HepG2 (cell line): ENCODE results near the gene STK17A. TPM values are rescaled to one million over a fixed set of nuclear protein-coding genes. Genes with fewer than 3 reads are reported as not detected.

Experiments used
- ATAC-seq: fragments of 200-7000 bp; cut with Tn5 transposase; 3 replicates; pipeline ENCODE4 v1.9.1; 2020; ENCODE audit warnings: mild to moderate bottlenecking, moderate library complexity
- BruUV-seq: library from RNA; stranded (reverse); fragments of 400-500 nt; replicated peaks from 2 replicates; lab custom pipeline; 2021; lab: Mats Ljungman, UMichigan
- CTCF ChIA-PET: fragments of 300-600 bp; formaldehyde crosslinking; extraction: SDS; loops from one replicate; lab custom pipeline; 2021; ENCODE audit warnings: low total read pairs, inconsistent platforms, low intra/inter-chr PET ratio; lab: Yijun Ruan, JAX
- POLR2A ChIA-PET: fragments of 350-600 bp; sonication (Branson Sonifier 250); formaldehyde crosslinking; loops from one replicate; lab custom pipeline; 2020; ENCODE audit warnings: antibody characterized with exemption, inconsistent platforms; lab: Yijun Ruan, JAX
- DNase-seq: peaks from one replicate; pipeline ENCODE4 v3.0.0-alpha.2; 2015; ENCODE audit warnings: low spot score
- FAIRE-seq: peaks from 3 replicates; lab custom pipeline; 2011; peaks lifted over from hg19 to GRCh38; lab: Jason Lieb, UNC
- H2AFZ ChIP-seq: one replicate; pipeline ENCODE4 v1.6.1; 2011; ENCODE audit warnings: low read length, inconsistent platforms
- H3K27ac ChIP-seq: fragments of 300-600 bp; 3 replicates; pipeline ENCODE4 v1.8.0; 2011; ENCODE audit warnings: mixed run types, mild to moderate bottlenecking, mixed read lengths, low read length, inconsistent platforms; ENCODE audit not compliant: insufficient read depth; ENCODE audit errors: extremely low read length
- H3K27me3 ChIP-seq, 2 experiments: fragments of 200-600 bp in 1 of 2; 2 replicates in 1 of 2; 3 replicates in 1 of 2; pipeline versions ENCODE4 v1.6.0 to v1.8.0; 2011; ENCODE audit warnings: low read length in 2 of 2, mild to moderate bottlenecking in 2 of 2, moderate library complexity in 2 of 2, inconsistent platforms in 1 of 2; ENCODE audit not compliant: insufficient read depth in 2 of 2, control insufficient read depth in 1 of 2
- H3K36me3 ChIP-seq, 2 experiments: fragments of 200-600 bp in 1 of 2; replicated peaks in 1 of 2; 2 replicates in 1 of 2; 3 replicates in 1 of 2; pipeline versions ENCODE4 v1.5.1 to v1.8.0; 2011; ENCODE audit warnings: low read length in 2 of 2, inconsistent platforms in 1 of 2; ENCODE audit not compliant: insufficient read depth in 2 of 2, control insufficient read depth in 1 of 2
- H3K4me1 ChIP-seq: 2 replicates; pipeline ENCODE4 v1.5.1; 2012; ENCODE audit warnings: low read length, inconsistent platforms; ENCODE audit not compliant: insufficient read depth
- H3K4me2 ChIP-seq: 2 replicates; pipeline ENCODE4 v1.6.0; 2011; ENCODE audit warnings: low read depth, low read length, inconsistent platforms
- H3K4me3 ChIP-seq, 3 experiments: fragments of 200-600 bp in 1 of 3; sonication (generic), shearing (Covaris generic) in 1 of 3; replicated peaks in 1 of 3; 2 replicates each; pipeline ENCODE4 v1.5.1; 2011 to 2016; ENCODE audit warnings: low read length in 3 of 3, inconsistent platforms in 2 of 3, low read depth in 2 of 3, mild to moderate bottlenecking in 2 of 3, control low read depth in 1 of 3, mixed read lengths in 1 of 3; ENCODE audit not compliant: insufficient read depth in 1 of 3
- H3K79me2 ChIP-seq: one replicate; pipeline ENCODE4 v1.6.1; 2011; ENCODE audit warnings: low read length, inconsistent platforms; ENCODE audit not compliant: insufficient read depth
- H3K9ac ChIP-seq: 2 replicates; pipeline ENCODE4 v1.6.0; 2011; ENCODE audit warnings: mild to moderate bottlenecking, low read depth, low read length, inconsistent platforms; ENCODE audit not compliant: insufficient read depth
- H3K9me3 ChIP-seq: 2 replicates; pipeline ENCODE4 v1.5.1; 2012; ENCODE audit warnings: mild to moderate bottlenecking, low read length
- H4K20me1 ChIP-seq: 2 replicates; pipeline ENCODE4 v1.6.0; 2011; ENCODE audit warnings: inconsistent platforms, mild to moderate bottlenecking, low read length, moderate library complexity; ENCODE audit not compliant: insufficient read depth
- DMAP1 ChIP-seq: IDR thresholded peaks from 2 replicates; pipeline ENCODE4 v1.6.1; 2016
- GABPB1 ChIP-seq: IDR thresholded peaks from 2 replicates; pipeline ENCODE4 v1.6.1; 2016; ENCODE audit warnings: mild to moderate bottlenecking, missing genetic modification reagents, moderate library complexity, missing compliant biosample characterization
- HNRNPL ChIP-seq: fragments of 200-400 bp; formaldehyde crosslinking; IDR thresholded peaks from 2 replicates; pipeline ENCODE4 v1.6.1; 2017; ENCODE audit warnings: mild to moderate bottlenecking, low read depth, low read length
- KDM5B ChIP-seq: sonication (generic); formaldehyde crosslinking; IDR thresholded peaks from 2 replicates; pipeline ENCODE4 v1.4.0; 2020; ENCODE audit warnings: missing genetic modification reagents, mild to moderate bottlenecking, borderline replicate concordance
- MAFG ChIP-seq: sonication (generic); formaldehyde crosslinking; IDR thresholded peaks from 2 replicates; pipeline ENCODE4 v1.5.1; 2020; ENCODE audit warnings: mild to moderate bottlenecking, missing genetic modification reagents
- NONO ChIP-seq, 2 experiments: fragments of 450-650 bp in 1 of 2; sonication (generic) in 1 of 2; formaldehyde crosslinking in 1 of 2; IDR thresholded peaks in 1 of 2; conservative IDR thresholded peaks in 1 of 2; 2 replicates each; pipeline versions ENCODE4 v1.6.1 to v1.8.0; 2017 to 2022; ENCODE audit warnings: mild to moderate bottlenecking in 1 of 2, missing genetic modification reagents in 1 of 2, moderate library complexity in 1 of 2
- ZFP36 ChIP-seq: fragments of 150-350 bp; IDR thresholded peaks from 2 replicates; pipeline ENCODE4 v1.6.1; 2018; ENCODE audit warnings: borderline replicate concordance, low read length, low read depth; ENCODE audit not compliant: partially characterized antibody
- ZFP62 ChIP-seq: sonication (generic); formaldehyde crosslinking; IDR thresholded peaks from 2 replicates; pipeline ENCODE4 v1.4.0; 2020; ENCODE audit warnings: missing genetic modification reagents
- ZKSCAN1 ChIP-seq: fragments of 150-350 bp; IDR thresholded peaks from 2 replicates; pipeline ENCODE4 v1.6.1; 2014; ENCODE audit warnings: low read length
- ZNF451 ChIP-seq: sonication (generic); formaldehyde crosslinking; IDR thresholded peaks from 2 replicates; pipeline ENCODE4 v1.5.0; 2020; ENCODE audit warnings: mild to moderate bottlenecking, missing genetic modification reagents
- ZNF816 ChIP-seq: sonication (generic); formaldehyde crosslinking; IDR thresholded peaks from 2 replicates; pipeline ENCODE4 v1.8.0; 2022; ENCODE audit warnings: missing genetic modification reagents, mild to moderate bottlenecking, borderline replicate concordance
- ZNF850 ChIP-seq: sonication (generic); formaldehyde crosslinking; conservative IDR thresholded peaks from 2 replicates; pipeline ENCODE4 v1.9.0; 2021; ENCODE audit warnings: mild to moderate bottlenecking, missing genetic modification reagents
- ZNF883 ChIP-seq: sonication (generic); formaldehyde crosslinking; IDR thresholded peaks from 2 replicates; pipeline ENCODE4 v1.5.1; 2020; ENCODE audit warnings: mild to moderate bottlenecking, missing genetic modification reagents; ENCODE audit errors: not compliant biosample characterization
- ZNF891 ChIP-seq: sonication (generic); formaldehyde crosslinking; IDR thresholded peaks from 2 replicates; pipeline ENCODE4 v1.5.0; 2020; ENCODE audit warnings: mild to moderate bottlenecking, missing genetic modification reagents
- WGBS: methylation state at CpG from one replicate; pipeline ENCODE4 v1.1.6; 2017; ENCODE audit warnings: low lambda C conversion rate; 5-methylcytosine and 5-hydroxymethylcytosine counted together
- in situ Hi-C: cut with HindIII; loops from 2 replicates; pipeline ENCODE4 v1.10.0; 2017; ENCODE audit warnings: low pct_unique_long_range_greater_than_20kb; ENCODE audit not compliant: extremely low pct_ligation_motif_present
- intact Hi-C: fragments of 100-400 bp; cut with micrococcal nuclease; formaldehyde crosslinking; loops from one replicate; pipeline ENCODE4 v1.10.0; 2022; ENCODE audit not compliant: unreplicated experiment
- polyA plus RNA-seq, 8 experiments: library from polyadenylated mRNA; depleted of rRNA in 3 of 8; stranded (reverse) in 7 of 8; unstranded in 1 of 8; fragments of >200 nt; fragmentation: Illumina TruSeq in 4 of 8; extraction: Trizol in 4 of 8; gene quantifications; 2 replicates each; pipeline versions ENCODE4 v1.2.1 to v1.2.3, GENCODE V29; 2011 to 2016; ENCODE audit warnings: low read depth in 4 of 8, missing spikeins in 1 of 8, mixed read lengths in 1 of 8; ENCODE audit not compliant: insufficient read depth in 1 of 8
- total RNA-seq, 5 experiments: library from RNA; depleted of rRNA; stranded (reverse); fragments of >200 nt; fragmentation: Illumina TruSeq; extraction: Trizol; gene quantifications; 2 replicates each; pipeline ENCODE4 v1.2.3, GENCODE V29; 2016; ENCODE audit warnings: low read depth in 1 of 5
- TF ChIP-seq, protein P1 (sequence below): sonication (generic); formaldehyde crosslinking; IDR thresholded peaks from 2 replicates; pipeline ENCODE4 v1.4.0; 2020; ENCODE audit warnings: missing genetic modification reagents
- TF ChIP-seq, protein P2 (sequence below): sonication (generic); formaldehyde crosslinking; IDR thresholded peaks from 2 replicates; pipeline ENCODE4 v1.4.0; 2020; ENCODE audit warnings: missing genetic modification reagents
- TF ChIP-seq, protein P3 (sequence below): sonication (generic); formaldehyde crosslinking; IDR thresholded peaks from 2 replicates; pipeline ENCODE4 v1.5.0; 2020; ENCODE audit warnings: mild to moderate bottlenecking, low read depth, missing genetic modification reagents, borderline replicate concordance
- TF ChIP-seq, protein P4 (sequence below): sonication (generic); formaldehyde crosslinking; IDR thresholded peaks from 2 replicates; pipeline ENCODE4 v1.8.1; 2023; ENCODE audit warnings: missing genetic modification reagents, inconsistent platforms, borderline replicate concordance
- TF ChIP-seq, protein P5 (sequence below): IDR thresholded peaks from 2 replicates; pipeline ENCODE4 v1.6.1; 2012; ENCODE audit warnings: low read depth, low read length, improper control_type of control experiment

STK17A gene
- total and polyA plus RNA-seq, 2 of the 13 experiments (the other 11 are each of a cell fraction or from before 2014, with no cell fraction given): 18.6 to 24.3 TPM

DNA sequence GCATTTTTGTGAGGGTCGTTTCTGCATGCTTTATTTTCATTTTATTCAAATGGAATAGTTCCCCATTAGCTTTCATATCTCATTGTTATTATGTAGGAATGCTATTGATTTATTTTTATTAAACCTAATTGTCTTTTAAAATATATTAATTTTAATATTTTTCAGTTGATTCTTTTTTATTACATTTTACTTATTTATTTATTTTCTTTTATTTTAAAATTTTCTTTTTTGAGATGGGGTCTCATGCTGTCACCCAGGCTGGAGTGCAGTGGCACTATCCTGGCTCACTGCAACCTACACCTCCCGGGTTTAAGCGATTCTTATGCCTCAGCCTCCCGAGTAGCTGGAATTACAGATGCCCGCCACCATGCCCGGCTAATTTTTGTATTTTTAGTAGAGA is 7.4 kb upstream of the STK17A start (continued):
- TF ChIP-seq, protein P1, sequence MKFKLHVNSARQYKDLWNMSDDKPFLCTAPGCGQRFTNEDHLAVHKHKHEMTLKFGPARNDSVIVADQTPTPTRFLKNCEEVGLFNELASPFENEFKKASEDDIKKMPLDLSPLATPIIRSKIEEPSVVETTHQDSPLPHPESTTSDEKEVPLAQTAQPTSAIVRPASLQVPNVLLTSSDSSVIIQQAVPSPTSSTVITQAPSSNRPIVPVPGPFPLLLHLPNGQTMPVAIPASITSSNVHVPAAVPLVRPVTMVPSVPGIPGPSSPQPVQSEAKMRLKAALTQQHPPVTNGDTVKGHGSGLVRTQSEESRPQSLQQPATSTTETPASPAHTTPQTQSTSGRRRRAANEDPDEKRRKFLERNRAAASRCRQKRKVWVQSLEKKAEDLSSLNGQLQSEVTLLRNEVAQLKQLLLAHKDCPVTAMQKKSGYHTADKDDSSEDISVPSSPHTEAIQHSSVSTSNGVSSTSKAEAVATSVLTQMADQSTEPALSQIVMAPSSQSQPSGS: no peak

DNA sequence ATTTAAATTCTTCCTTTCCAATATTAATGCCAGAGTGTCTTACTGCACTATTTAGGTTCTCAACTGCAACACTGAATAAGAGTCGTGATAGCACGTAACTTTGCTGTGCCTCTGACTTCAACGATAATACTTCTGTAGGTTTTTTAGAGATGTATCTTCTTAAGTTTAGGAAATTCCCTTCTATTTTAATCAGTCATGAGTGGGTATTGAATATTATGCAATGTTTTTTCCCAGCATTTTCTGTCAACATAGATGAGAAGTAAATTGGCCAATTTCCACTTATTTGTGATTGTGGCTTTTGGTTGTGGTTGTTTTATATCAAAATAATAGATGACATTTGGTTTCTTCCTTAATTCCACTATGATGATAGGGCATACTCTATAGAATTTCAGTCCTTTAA is 6.7 kb upstream of the STK17A start:
- in situ Hi-C loops: no loop called here
- FAIRE-seq (no peak), DNase-seq (no peak), ATAC-seq (no peak)
- H3K9me3 ChIP-seq: no peaks in the 10 kb centered on the region
- no peaks in the 10 kb centered on the region for H3K36me3 ChIP-seq
- no TSS peak for BruUV-seq
- peaks cover 13% of the 10 kb centered on the region for H3K4me1 ChIP-seq
- POLR2A ChIA-PET: no interaction called here
- CTCF ChIA-PET: no interaction called here
- no peak for TF ChIP-seq ZNF816
- TF ChIP-seq, protein P2, sequence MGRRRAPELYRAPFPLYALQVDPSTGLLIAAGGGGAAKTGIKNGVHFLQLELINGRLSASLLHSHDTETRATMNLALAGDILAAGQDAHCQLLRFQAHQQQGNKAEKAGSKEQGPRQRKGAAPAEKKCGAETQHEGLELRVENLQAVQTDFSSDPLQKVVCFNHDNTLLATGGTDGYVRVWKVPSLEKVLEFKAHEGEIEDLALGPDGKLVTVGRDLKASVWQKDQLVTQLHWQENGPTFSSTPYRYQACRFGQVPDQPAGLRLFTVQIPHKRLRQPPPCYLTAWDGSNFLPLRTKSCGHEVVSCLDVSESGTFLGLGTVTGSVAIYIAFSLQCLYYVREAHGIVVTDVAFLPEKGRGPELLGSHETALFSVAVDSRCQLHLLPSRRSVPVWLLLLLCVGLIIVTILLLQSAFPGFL (CRISPR knock-in tag): no peak
- TF ChIP-seq, protein P3, sequence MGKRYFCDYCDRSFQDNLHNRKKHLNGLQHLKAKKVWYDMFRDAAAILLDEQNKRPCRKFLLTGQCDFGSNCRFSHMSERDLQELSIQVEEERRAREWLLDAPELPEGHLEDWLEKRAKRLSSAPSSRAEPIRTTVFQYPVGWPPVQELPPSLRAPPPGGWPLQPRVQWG: no peak
- TF ChIP-seq NONO (IDR thresholded peaks at IDR 0.05): no peak
- no peak for TF ChIP-seq NONO (CRISPR knock-in tag; conservative IDR thresholded peaks at IDR 0.05)
- no peak for TF ChIP-seq ZNF891 (CRISPR knock-in tag)
- no peak for TF ChIP-seq ZFP62
- TF ChIP-seq ZFP36: no peak
- no peak for TF ChIP-seq DMAP1 (CRISPR knock-in tag)
- TF ChIP-seq, protein P4, sequence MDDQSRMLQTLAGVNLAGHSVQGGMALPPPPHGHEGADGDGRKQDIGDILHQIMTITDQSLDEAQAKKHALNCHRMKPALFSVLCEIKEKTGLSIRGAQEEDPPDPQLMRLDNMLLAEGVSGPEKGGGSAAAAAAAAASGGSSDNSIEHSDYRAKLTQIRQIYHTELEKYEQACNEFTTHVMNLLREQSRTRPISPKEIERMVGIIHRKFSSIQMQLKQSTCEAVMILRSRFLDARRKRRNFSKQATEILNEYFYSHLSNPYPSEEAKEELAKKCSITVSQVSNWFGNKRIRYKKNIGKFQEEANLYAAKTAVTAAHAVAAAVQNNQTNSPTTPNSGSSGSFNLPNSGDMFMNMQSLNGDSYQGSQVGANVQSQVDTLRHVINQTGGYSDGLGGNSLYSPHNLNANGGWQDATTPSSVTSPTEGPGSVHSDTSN: no peak
- TF ChIP-seq MAFG: no peak
- no peak for TF ChIP-seq ZNF883 (CRISPR knock-in tag)
- no peak for TF ChIP-seq KDM5B (CRISPR knock-in tag)
- TF ChIP-seq, protein P5, sequence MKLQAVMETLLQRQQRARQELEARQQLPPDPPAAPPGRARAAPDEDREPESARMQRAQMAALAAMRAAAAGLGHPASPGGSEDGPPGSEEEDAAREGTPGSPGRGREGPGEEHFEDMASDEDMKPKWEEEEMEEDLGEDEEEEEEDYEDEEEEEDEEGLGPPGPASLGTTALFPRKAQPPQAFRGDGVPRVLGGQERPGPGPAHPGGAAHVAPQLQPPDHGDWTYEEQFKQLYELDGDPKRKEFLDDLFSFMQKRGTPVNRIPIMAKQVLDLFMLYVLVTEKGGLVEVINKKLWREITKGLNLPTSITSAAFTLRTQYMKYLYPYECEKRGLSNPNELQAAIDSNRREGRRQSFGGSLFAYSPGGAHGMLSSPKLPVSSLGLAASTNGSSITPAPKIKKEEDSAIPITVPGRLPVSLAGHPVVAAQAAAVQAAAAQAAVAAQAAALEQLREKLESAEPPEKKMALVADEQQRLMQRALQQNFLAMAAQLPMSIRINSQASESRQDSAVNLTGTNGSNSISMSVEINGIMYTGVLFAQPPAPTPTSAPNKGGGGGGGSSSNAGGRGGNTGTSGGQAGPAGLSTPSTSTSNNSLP: no peak
- TF ChIP-seq ZNF451 (CRISPR knock-in tag): no peak
- no peak for TF ChIP-seq ZNF850 (CRISPR knock-in tag)
- no peak for TF ChIP-seq GABPB1 (CRISPR knock-in tag)
- TF ChIP-seq HNRNPL: no peak
- no peak for TF ChIP-seq ZKSCAN1
- no peak overlapping the region for H3K4me3 ChIP-seq
- no peaks in the 10 kb centered on the region for H3K79me2 ChIP-seq
- no peak overlapping the region for H2AFZ ChIP-seq
- H3K27me3 ChIP-seq: no peaks in the 10 kb centered on the region
- intact Hi-C loops: no loop called here
- WGBS: 97% methylated on average over 3 of the region's 3 CpGs
- H4K20me1 ChIP-seq: no peaks in the 10 kb centered on the region
- H3K9ac ChIP-seq: no peak overlapping the region
- H3K4me2 ChIP-seq: no peak overlapping the region
- H3K27ac ChIP-seq: no peak overlapping the region
